GM18505 (cell line): Measurements from ENCODE around the gene PTPRZ1.

Source experiments
- ATAC-seq: cut with Tn5 transposase; IDR thresholded peaks from one replicate; pipeline ENCODE4 v1.9.1; 2021; ENCODE audit not compliant: unreplicated experiment
- POLR2A ChIP-seq: IDR thresholded peaks from 4 replicates; pipeline ENCODE4 v1.6.1; 2011; ENCODE audit warnings: borderline replicate concordance; ENCODE audit not compliant: insufficient read depth, insufficient read length; ENCODE audit errors: extremely low read depth

Gene PTPRZ1

DNA sequence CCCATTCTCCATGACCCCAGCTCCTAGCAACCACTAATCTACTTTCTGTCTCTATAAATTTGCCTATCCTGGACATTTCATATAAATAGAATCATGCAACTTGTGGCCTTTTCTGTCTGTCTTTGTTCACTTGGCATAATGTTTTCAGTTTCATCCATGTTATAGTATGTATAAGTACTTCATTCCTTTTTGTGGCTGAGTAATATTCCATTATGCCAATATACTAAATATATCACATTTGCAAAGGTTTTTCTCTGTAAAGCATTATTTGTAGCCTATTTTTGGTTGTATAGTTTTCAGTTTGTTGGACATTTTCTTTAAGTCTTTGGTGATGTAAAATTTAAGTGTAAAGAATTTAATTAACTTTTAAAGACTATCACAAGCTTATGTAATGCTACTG, 2.2 kb downstream of the PTPRZ1 start:
- no peak for TF ChIP-seq POLR2A
- no peak for ATAC-seq

DNA sequence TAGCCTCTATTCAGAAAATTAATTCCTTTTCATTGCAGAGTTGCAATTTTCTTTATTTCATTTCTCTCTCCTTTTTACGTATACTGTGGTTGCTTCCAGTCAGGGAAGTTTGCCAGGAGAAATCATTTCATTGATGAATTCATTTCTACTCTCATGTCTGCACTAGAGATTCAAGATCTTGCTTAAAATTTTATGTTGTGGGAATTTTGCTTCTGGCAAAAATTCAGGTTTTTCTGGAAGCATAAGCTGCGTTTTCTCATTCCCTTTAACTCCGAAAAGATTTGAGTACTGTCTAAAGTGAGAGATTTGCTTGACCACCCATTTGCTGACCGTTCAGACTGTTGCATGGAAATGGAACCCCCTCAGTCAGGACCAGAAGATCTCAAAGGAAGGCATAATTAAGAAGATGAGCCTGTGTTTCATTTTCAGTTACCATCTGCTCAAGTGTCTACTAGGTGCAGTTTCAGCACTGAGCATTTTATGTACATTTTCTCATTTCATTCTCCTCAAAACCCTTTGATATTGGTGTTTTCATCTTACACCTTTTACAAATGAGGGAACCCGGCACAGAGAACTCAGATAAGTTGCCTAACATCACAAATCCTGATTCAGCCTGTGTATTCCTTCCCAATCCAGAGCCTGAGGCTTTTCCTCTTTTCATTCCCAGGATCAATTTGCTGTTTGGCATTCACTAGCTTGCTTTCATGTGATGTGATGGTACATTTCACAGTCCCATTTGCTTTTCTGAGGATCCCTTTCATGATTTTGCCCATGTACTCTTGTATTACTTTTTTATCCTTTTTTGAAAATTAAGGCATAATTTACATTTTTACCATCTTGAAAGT, 3.9 kb downstream of the PTPRZ1 start:
- no peak for ATAC-seq
- no peak for TF ChIP-seq POLR2A

DNA sequence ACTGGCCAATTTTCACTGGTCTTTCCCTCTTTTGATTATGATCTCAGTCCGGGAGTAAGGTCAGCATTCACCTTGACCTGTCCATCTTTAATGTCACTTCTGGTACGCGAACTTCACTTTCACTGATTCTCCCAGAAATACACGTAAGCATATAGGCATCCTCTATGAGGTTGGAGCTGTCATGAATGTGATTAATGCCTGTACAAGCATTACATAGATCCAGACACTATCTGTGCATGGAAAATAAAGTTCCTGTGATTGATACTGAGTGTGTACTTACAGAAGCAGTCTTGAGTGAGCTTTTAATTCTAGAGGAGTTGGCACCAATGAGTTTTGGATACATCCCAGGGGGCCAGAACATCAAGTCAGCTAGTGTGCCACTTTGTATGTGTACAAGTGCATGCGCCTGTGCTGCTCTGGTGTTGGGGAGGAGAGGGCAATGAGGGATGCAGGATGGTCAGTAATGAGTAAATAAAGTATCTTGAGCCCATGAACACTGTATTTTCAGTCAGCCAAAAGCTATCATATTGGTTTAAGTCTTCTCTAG, 6.0 kb downstream of the PTPRZ1 start:
- no peak for TF ChIP-seq POLR2A
- ATAC-seq, result no peak

DNA sequence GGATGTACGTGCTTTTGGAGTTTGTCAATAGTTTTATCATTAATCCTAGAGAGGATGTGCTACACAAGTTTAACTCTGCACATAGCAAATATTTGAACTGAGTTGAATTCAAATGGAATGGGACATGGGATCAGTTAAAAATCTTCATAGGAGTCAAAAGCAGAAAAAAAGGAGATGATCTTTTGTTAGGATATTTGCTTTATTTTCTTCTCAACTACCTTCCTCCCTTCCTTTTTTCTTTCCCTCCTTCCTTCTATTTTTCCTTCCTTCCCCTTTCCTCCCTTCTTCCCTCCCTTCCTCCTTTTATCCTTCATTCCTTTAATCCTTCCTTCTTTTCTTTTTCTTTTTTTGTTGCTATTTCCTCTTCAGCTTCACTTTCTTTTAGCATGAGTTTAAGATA, 6.6 kb downstream of the PTPRZ1 start:
- ATAC-seq, result no peak

DNA sequence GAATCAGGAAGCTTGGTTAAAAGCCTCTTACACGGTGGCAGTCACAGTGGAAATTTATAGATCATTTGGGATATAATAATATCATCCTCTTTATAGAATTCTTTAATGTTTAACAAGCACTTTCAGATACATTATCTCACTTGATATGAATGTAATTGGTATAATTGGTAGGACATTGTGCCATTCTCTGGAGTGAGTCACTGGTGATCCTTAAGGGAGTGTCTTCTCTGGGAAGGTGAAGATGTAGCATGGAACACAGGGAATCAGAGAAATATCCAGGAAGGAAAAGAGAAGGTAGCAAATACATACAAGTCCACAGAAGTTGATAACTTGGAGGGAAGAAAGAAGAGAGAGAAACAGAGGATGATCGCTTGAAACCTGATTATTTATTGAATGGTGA, 9.8 kb downstream of the PTPRZ1 start:
- no peak for TF ChIP-seq POLR2A
- no peak for ATAC-seq

More for the DNA sequence above, 6.6 kb downstream of the PTPRZ1 start:
- no peak for TF ChIP-seq POLR2A

DNA sequence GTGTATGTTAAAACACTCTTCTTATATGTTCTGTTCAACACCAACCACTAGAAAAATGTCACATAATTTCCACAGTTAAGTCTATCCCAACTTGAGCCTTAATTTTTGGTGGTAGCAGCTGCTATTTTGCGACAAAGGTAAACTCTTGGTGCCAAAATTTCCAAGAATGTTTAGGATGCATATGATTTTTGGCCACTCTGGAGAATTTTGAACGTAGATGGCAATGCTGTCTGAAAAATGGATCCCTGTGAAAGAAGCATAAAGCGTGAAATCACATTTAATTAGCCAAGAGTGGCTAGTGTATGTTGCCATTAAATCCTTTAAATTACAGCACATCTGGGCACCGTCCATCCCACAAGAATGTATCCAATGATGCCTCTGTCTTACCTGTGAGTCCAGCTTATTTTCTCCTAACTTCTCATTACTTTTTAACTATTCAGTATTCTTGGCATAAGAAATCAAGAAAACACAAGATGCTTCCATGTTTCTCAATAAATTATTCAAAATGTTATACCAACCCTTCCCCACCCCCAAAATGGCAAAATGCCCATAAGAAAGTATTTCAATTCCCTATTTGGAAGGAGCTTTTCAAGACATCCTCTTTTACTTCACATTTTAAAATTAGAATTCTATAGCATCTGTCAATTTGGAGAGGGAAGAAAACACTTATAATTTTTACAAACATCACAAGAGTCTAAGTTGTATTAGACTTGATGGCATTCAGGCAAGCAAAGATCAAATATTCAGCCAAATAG, 12.4 kb downstream of the PTPRZ1 start:
- no peak for TF ChIP-seq POLR2A
- ATAC-seq, result no peak

DNA sequence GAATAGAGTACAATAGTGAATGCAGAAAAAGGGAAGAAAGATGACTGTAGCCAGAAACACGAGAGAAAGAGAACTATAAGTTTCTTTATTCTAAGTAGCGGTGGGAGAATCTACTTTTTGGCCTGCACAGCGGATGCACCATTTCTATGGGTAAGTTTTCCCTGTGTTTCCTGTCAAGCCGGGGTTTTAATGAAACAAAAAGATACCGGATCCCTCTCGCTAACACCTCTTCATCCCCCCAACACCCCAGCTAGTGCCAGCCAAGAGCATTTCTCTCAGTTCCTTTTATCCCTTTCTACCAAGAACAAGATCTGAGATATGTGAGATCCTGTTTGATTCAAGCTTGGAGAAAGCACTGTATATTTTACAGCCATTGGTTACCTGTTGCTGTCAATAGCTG, 14.7 kb downstream of the PTPRZ1 start:
- no peak for ATAC-seq
- no peak for TF ChIP-seq POLR2A

DNA sequence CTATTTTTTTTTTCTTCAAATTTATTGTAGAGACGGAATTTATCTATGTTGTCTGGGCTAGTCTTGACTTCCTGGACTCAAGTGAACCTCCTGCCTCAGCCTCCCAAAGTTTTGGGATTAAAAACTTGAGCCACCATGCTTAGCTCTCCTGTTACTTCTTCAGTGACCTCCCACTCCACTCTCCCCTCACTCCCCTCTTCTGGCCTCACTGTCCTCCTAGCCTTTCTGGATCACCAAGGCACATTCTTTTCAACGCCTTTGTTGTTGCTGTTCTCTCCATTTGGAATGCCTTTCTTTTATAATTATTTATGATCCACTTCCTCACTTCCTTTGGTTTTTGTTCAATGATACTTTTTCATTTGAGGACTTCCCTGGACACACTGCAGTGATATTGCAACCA, 17.9 kb downstream of the PTPRZ1 start:
- no peak for ATAC-seq
- TF ChIP-seq POLR2A, result no peak

DNA sequence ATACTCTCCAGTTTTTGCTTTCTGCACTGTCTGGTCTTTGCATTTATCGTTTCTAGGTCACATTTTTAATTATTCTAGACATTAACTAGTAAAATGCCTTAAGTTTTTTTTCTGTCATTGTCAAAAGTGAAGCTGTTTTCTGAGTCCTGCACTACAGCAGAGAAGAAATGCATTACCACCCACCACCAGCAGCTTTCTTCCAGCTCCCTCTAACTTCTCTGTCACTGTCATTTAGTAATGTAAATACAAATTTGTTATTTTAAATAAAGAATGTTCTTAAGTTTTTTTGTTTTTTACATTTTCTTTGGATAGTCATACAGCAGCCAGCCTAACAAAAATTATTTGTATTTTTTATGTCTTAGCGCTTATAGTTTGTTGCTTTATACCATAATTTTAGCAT, 18.8 kb downstream of the PTPRZ1 start:
- no peak for ATAC-seq
- TF ChIP-seq POLR2A, result no peak

DNA sequence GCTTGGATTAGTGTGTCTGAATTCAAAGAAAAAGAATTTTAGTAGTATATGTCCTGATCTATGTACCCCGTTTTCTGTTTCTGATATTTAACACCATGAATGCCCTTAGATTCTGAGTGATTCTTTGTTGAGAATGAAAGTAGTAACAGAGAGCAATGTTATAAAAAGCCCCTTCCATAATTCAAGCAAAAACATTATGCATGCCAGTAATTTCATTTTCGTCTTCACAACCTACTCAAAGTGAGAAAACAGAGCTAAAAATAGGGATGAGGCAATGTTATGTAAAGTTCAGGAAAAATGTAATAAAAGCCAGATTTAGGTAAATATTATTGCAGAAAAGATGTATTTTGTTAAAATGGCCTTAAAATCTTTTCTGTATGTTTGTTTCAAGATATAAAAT, 28.1 kb downstream of the PTPRZ1 start:
- TF ChIP-seq POLR2A, result no peak
- peak; percentile 63 for ATAC-seq

DNA sequence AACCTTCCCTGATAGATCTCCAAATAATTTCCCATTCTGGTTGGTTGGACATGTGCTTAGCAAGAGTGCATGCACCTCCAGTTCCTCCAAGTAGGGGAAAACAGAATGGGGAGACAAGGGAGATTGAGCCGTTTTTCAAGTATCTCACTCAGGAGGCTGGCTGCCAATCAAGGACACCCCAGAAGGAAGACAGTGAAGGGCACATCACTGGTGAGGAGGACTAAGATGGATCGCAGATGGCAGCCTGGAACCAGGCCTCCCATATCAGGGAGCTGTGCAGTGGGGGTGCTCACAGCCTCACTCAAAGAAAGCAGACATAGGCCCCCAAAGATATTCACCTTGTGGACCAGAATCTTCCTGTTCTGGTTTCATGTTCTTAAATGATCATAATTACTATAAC, 31.2 kb downstream of the PTPRZ1 start:
- no peak for TF ChIP-seq POLR2A

DNA sequence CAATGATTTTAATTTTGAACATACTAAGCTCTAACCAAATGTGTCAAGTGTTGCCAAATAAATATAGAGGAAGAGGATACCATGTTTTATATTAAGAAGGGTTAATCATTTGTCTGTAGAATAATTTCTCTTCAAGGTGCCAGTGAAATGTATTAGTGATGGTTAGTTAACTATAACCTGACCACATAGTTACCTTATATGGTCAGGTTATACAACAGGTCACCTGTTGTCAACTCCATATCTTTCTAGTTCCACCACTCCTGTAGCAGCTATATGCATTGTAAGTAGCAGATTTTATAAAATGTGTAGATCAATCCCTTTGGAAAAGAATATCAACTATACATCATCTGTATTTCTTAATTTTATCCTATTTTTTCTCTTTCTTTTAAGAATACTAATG, 35.1 kb downstream of the PTPRZ1 start:
- no peak for TF ChIP-seq POLR2A
- ATAC-seq, result no peak

More for the DNA sequence above, 31.2 kb downstream of the PTPRZ1 start:
- ATAC-seq, result no peak

DNA sequence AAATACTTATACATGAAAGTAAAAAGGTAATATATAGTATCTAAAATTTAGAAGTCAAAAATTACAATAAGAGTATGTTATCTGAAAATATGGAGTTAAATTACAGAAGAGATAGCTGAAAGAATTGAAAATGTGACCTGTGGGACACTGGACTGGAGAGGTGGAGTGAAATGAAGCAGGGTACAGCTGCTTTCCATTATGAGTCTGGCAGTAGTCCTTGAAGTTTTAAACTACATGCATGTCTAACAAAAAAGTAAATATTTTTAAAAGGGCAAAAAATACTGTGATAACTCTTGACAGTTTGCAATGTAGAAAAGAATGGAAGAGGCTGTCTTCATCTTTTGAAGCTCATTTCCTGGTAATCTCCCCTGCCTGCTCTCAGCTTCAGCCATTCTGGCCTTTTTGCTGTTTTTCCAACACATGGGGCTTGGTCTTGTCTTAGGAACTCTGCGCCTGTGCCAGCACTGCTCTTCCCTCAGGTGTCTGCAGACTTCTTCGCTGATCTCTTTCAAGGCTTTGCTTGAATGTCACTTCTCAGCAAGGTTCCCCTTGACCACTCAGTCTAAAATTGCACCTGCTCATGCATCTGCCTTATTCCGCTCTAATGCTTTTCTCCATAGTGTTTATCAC, 36.9 kb downstream of the PTPRZ1 start:
- TF ChIP-seq POLR2A, result no peak
- no peak for ATAC-seq

DNA sequence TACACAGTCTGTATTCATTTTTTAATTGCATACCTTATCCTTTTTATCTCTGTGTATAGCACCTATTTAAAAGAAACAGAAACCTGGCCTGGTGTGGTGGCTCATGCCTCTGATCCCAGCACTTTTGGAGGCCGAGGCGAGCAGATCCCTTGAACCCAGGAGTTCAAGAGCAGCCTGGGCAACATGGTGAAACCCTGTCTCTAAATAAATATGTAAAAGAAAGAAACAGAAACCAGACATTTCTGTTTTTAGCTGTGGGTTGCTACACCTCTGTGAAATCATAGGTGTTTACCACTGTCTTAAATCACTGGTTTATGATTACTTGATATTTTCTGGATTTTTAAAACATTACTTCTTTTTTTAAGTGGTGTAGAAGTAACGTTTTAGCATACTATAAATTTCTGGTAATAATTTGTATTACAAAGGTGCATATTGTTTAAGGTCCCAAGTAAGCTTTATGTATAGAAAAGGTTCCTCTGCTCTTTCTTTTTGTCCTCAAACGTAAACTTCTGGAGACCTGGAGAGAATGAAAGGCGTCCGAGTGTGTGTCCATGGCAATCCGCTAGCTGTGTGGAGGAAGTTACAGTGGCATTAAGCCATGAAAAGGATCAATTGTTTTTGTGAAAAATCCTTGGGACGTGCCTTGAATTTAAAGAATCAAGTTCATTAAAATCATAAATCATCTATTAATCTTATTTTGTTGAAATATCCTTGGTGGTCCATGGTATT, 41.1 kb downstream of the PTPRZ1 start:
- no peak for ATAC-seq
- TF ChIP-seq POLR2A, result no peak
